Suprapubic skin (tissue), 4 donors: ENCODE data around the gene LCE3E. TPM values are rescaled to one million over a fixed set of nuclear protein-coding genes. Genes with fewer than 3 reads are reported as not detected.

Experiments
- DNase-seq, 2 donors: peaks; one replicate each; pipeline ENCODE4 v3.0.0-alpha.2; 2019; ENCODE audit warnings: low spot score in 2 of 2
- H3K27ac ChIP-seq: fragments of 200-600 bp; sonication (generic); one replicate; pipeline ENCODE4 v1.5.1; 2019
- H3K27me3 ChIP-seq: fragments of 200-600 bp; sonication (generic); one replicate; pipeline ENCODE4 v1.5.1; 2019
- H3K36me3 ChIP-seq: fragments of 200-600 bp; sonication (generic); one replicate; pipeline ENCODE4 v1.5.1; 2019
- H3K4me1 ChIP-seq: fragments of 200-600 bp; sonication (generic); one replicate; pipeline ENCODE4 v1.5.1; 2019
- H3K4me3 ChIP-seq: fragments of 200-600 bp; sonication (generic); one replicate; pipeline ENCODE4 v1.5.1; 2019; ENCODE audit warnings: mild to moderate bottlenecking
- H3K9me3 ChIP-seq: fragments of 200-600 bp; sonication (generic); one replicate; pipeline ENCODE4 v1.5.1; 2019
- EP300 ChIP-seq: sonication (generic); formaldehyde crosslinking; IDR thresholded peaks from one replicate; pipeline ENCODE4 v1.6.1; 2017; ENCODE audit warnings: antibody characterized with exemption
- POLR2A ChIP-seq, 2 donors: fragments of 450-650 bp; IDR thresholded peaks; one replicate each; pipeline ENCODE4 v1.6.1; 2017; ENCODE audit warnings: antibody characterized with exemption in 2 of 2, mild to moderate bottlenecking in 2 of 2, moderate library complexity in 2 of 2
- POLR2AphosphoS5 ChIP-seq, 3 donors: sonication (generic); formaldehyde crosslinking; IDR thresholded peaks; one replicate each; pipeline ENCODE4 v1.6.1; 2017; ENCODE audit warnings: antibody characterized with exemption in 3 of 3
- WGBS: methylation state at CpG from one replicate; pipeline ENCODE4 v1.1.5; 2018; 5-methylcytosine and 5-hydroxymethylcytosine counted together
- total RNA-seq, 4 donors: library from RNA; depleted of rRNA; stranded (reverse); fragments of >200 nt; gene quantifications; one replicate each; pipeline ENCODE4 v1.1.0, GENCODE V29; 2016
- TF ChIP-seq, protein P1 (sequence below), 2 donors: fragments of 200-600 bp in 1 of 2; fragments of 450-650 bp in 1 of 2; sonication (generic) in 1 of 2; IDR thresholded peaks; one replicate each; pipeline ENCODE4 v1.5.1; 2016 to 2019; ENCODE audit warnings: antibody characterized with exemption in 2 of 2, mild to moderate bottlenecking in 1 of 2, moderate library complexity in 1 of 2

LCE3E gene
- 10 to 100 TPM in 1 of 4 donors, 1 to 10 TPM in 2, not detected in 1; 4.8 to 19.0 (median 7.4) TPM for total RNA-seq

GRCh38 chr1:152566681-152567080, at the start of gene LCE3E:
Gene LCE3E, minus strand, starts transcription at chr1:152566780. Its CDS starts 572 bp downstream, at chr1:152566208.
- H3K9me3 ChIP-seq, result peaks cover 7% of the 10 kb centered on the region
- H3K4me1 ChIP-seq, result no peaks in the 10 kb centered on the region
- H3K36me3 ChIP-seq, result no peaks in the 10 kb centered on the region
- H3K4me3 ChIP-seq, result no peak within 1 kb of the TSS
- H3K27me3 ChIP-seq, result no peaks in the 10 kb centered on the region
- no peak within 1 kb of the TSS for H3K27ac ChIP-seq
- no peak for DNase-seq
- WGBS, result 60% methylated on average over 1 of the region's 1 CpG
- TF ChIP-seq POLR2AphosphoS5 (IDR thresholded peaks at IDR 0.05), result no peak
- no peak for TF ChIP-seq POLR2A (IDR thresholded peaks at IDR 0.05)
- no peak for TF ChIP-seq EP300
- TF ChIP-seq, protein P1, sequence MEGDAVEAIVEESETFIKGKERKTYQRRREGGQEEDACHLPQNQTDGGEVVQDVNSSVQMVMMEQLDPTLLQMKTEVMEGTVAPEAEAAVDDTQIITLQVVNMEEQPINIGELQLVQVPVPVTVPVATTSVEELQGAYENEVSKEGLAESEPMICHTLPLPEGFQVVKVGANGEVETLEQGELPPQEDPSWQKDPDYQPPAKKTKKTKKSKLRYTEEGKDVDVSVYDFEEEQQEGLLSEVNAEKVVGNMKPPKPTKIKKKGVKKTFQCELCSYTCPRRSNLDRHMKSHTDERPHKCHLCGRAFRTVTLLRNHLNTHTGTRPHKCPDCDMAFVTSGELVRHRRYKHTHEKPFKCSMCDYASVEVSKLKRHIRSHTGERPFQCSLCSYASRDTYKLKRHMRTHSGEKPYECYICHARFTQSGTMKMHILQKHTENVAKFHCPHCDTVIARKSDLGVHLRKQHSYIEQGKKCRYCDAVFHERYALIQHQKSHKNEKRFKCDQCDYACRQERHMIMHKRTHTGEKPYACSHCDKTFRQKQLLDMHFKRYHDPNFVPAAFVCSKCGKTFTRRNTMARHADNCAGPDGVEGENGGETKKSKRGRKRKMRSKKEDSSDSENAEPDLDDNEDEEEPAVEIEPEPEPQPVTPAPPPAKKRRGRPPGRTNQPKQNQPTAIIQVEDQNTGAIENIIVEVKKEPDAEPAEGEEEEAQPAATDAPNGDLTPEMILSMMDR (IDR thresholded peaks at IDR 0.05), result no peak

GRCh38 chr1:152613511-152613910, 46.9 kb upstream of the LCE3E start, which contains the start of gene LCE3B:
Gene LCE3B, plus strand, starts transcription at chr1:152613811. Its CDS starts 0 bp downstream, at chr1:152613811.
- H3K36me3 ChIP-seq, result no peaks in the 10 kb centered on the region
- H3K27me3 ChIP-seq, result no peaks in the 10 kb centered on the region
- H3K27ac ChIP-seq, result no peak within 1 kb of the TSS
- TF ChIP-seq POLR2AphosphoS5 (IDR thresholded peaks at IDR 0.05) (no peak), EP300 (no peak), POLR2A (IDR thresholded peaks at IDR 0.05) (no peak)
- TF ChIP-seq, protein P1 (IDR thresholded peaks at IDR 0.05), result no peak
- peaks cover 9% of the 10 kb centered on the region for H3K9me3 ChIP-seq
- no peak within 1 kb of the TSS for H3K4me3 ChIP-seq
- DNase-seq, result no peak
- WGBS, result no CpG with 5 or more reads among the region's 1 CpG
- no peaks in the 10 kb centered on the region for H3K4me1 ChIP-seq

- Histone ChIP-seq H3K27ac (no peak within 1 kb of the TSS), H3K9me3 (no peaks in the 10 kb centered on the region), H3K4me1 (no peaks in the 10 kb centered on the region), H3K27me3 (no peaks in the 10 kb centered on the region), H3K36me3 (no peaks in the 10 kb centered on the region), H3K4me3 (no peak within 1 kb of the TSS)
- WGBS, result no CpG with 5 or more reads among the region's 4 CpGs
- no peak for DNase-seq
- TF ChIP-seq POLR2AphosphoS5 (IDR thresholded peaks at IDR 0.05) (no peak), POLR2A (IDR thresholded peaks at IDR 0.05) (no peak), EP300 (no peak)
- TF ChIP-seq, protein P1 (IDR thresholded peaks at IDR 0.05), result no peak
Measured at GRCh38 chr1:152599934-152600333, 33.4 kb upstream of the LCE3E start, which contains the start of gene LCE3C. Gene LCE3C, plus strand, starts transcription at chr1:152600234. Its CDS starts 498 bp downstream, at chr1:152600732.

DNA sequence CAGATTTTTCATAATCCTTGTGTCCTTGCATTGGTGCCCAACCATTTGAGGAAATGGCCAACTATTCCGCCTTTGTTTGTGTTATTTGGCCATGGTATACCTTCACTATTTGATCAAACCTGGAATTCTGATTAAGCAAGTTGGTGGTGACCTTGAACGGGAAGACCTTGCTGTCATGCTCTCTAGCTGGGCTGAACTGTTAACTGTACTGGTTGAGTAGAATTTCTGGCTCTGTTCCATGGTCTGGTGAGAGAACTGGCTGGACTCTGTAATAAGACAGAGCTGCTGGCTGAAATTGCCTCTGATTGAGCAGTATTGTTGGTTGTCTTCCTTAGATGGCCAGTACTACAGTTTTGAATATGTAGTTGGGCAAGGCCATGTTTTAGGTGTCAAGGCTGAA, 30.4 kb upstream of the LCE3E start:
- no peaks in the 10 kb centered on the region for H3K27me3 ChIP-seq
- TF ChIP-seq POLR2AphosphoS5 (IDR thresholded peaks at IDR 0.05) (no peak), POLR2A (IDR thresholded peaks at IDR 0.05) (no peak), EP300 (no peak)
- TF ChIP-seq, protein P1 (IDR thresholded peaks at IDR 0.05), result no peak
- no peaks in the 10 kb centered on the region for H3K4me1 ChIP-seq
- no peaks in the 10 kb centered on the region for H3K9me3 ChIP-seq
- WGBS, result no CpG with 5 or more reads among the region's 2 CpGs
- no peak overlapping the region for H3K27ac ChIP-seq
- DNase-seq, result no peak
- no peaks in the 10 kb centered on the region for H3K36me3 ChIP-seq
- H3K4me3 ChIP-seq, result no peak overlapping the region

GRCh38 chr1:152585586-152585985, 19.0 kb upstream of the LCE3E start:
- Histone ChIP-seq H3K9me3 (no peaks in the 10 kb centered on the region), H3K4me1 (no peaks in the 10 kb centered on the region), H3K27me3 (no peaks in the 10 kb centered on the region), H3K4me3 (no peak overlapping the region), H3K36me3 (no peaks in the 10 kb centered on the region), H3K27ac (no peak overlapping the region)
- TF ChIP-seq EP300, result no peak
- TF ChIP-seq POLR2A (IDR thresholded peaks at IDR 0.05), result no peak
- no peak for TF ChIP-seq POLR2AphosphoS5 (IDR thresholded peaks at IDR 0.05)
- TF ChIP-seq, protein P1 (IDR thresholded peaks at IDR 0.05), result no peak
- no peak for DNase-seq
- WGBS, result no CpG with 5 or more reads among the region's 1 CpG
